OCI-LY7 (cell line): Measurements from ENCODE around the gene FOXF2. TPM values are rescaled to one million over a fixed set of nuclear protein-coding genes. Genes with fewer than 3 reads are reported as not detected.

Source experiments
- BruUV-seq: library from RNA; stranded (reverse); fragments of 400-500 nt; replicated peaks from 2 replicates; lab custom pipeline; 2021; lab: Mats Ljungman, UMichigan
- CTCF ChIA-PET: fragments of 300-600 bp; sonication (Branson Sonifier 250); formaldehyde crosslinking; loops from one replicate; lab custom pipeline; 2022; ENCODE audit warnings: antibody characterized with exemption; ENCODE audit not compliant: unreplicated experiment; lab: Charles Lee
- POLR2A ChIA-PET: fragments of 300-600 bp; sonication (Branson Sonifier 250); formaldehyde crosslinking; loops from one replicate; lab custom pipeline; 2022; ENCODE audit warnings: antibody characterized with exemption; lab: Charles Lee
- DNase-seq: peaks from one replicate; pipeline ENCODE4 v3.0.0-alpha.2; 2015; ENCODE audit warnings: low spot score
- H2AFZ ChIP-seq: fragments of 200-600 bp; sonication (generic), shearing (Covaris generic); 2 replicates; pipeline ENCODE4 v1.6.1; 2014; ENCODE audit warnings: mild to moderate bottlenecking, antibody characterized with exemption, low read length, moderate library complexity
- H3K27ac ChIP-seq: fragments of 200-600 bp; sonication (generic); 2 replicates; pipeline ENCODE4 v1.5.1; 2014; ENCODE audit warnings: mixed run types, low read depth, mild to moderate bottlenecking, moderate library complexity, low read length, inconsistent platforms; ENCODE audit not compliant: poor library complexity, severe bottlenecking
- H3K36me3 ChIP-seq: fragments of 200-600 bp; sonication (generic); 2 replicates; pipeline ENCODE4 v1.6.1; 2014; ENCODE audit warnings: mild to moderate bottlenecking, antibody characterized with exemption, low read length, moderate library complexity, mixed read lengths; ENCODE audit not compliant: insufficient read depth
- H3K4me1 ChIP-seq: fragments of 200-600 bp; sonication (generic); 2 replicates; pipeline ENCODE4 v1.5.1; 2014; ENCODE audit warnings: mild to moderate bottlenecking, low read length; ENCODE audit not compliant: insufficient read depth, poor library complexity, severe bottlenecking
- H3K4me2 ChIP-seq: fragments of 200-600 bp; sonication (generic); 2 replicates; pipeline ENCODE4 v1.6.1; 2014; ENCODE audit warnings: mild to moderate bottlenecking, low read length
- H3K4me3 ChIP-seq: fragments of 200-600 bp; sonication (generic); 2 replicates; pipeline ENCODE4 v1.5.1; 2014; ENCODE audit warnings: mild to moderate bottlenecking, low read depth, low read length; ENCODE audit not compliant: poor library complexity, severe bottlenecking
- H3K79me2 ChIP-seq: fragments of 200-600 bp; sonication (generic); 2 replicates; pipeline ENCODE4 v1.6.1; 2016; ENCODE audit warnings: low read depth, mild to moderate bottlenecking, low read length, moderate library complexity, mixed read lengths; ENCODE audit not compliant: insufficient read depth
- H3K9me2 ChIP-seq: fragments of 200-600 bp; sonication (generic); 2 replicates; pipeline ENCODE4 v1.6.1; 2016; ENCODE audit warnings: mild to moderate bottlenecking, low read length, mixed read lengths; ENCODE audit not compliant: insufficient read depth
- H3K9me3 ChIP-seq: fragments of 200-600 bp; sonication (generic); 2 replicates; pipeline ENCODE4 v1.6.1; 2014; ENCODE audit warnings: mild to moderate bottlenecking, mixed run types, low read length, mixed read lengths
- H4K20me1 ChIP-seq: fragments of 200-600 bp; sonication (generic); 2 replicates; pipeline ENCODE4 v1.6.1; 2014; ENCODE audit warnings: mild to moderate bottlenecking, antibody characterized with exemption, low read length, moderate library complexity, mixed read lengths; ENCODE audit not compliant: insufficient read depth
- EZH2phosphoT487 ChIP-seq: fragments of 200-600 bp; sonication (generic); IDR thresholded peaks from 2 replicates; pipeline ENCODE4 v1.6.1; 2018; ENCODE audit warnings: low read depth, borderline replicate concordance, mild to moderate bottlenecking, mixed run types, antibody characterized with exemption, low read length, moderate library complexity, mixed read lengths
- intact Hi-C: fragments of 100-400 bp; cut with micrococcal nuclease; formaldehyde crosslinking; loops from one replicate; pipeline ENCODE4 v1.10.0; 2022; ENCODE audit not compliant: unreplicated experiment
- total RNA-seq, 2 experiments: library from RNA; depleted of rRNA in 1 of 2; stranded (reverse); fragments of >200 nt in 1 of 2; shearing (Covaris generic) in 1 of 2; gene quantifications; 2 replicates each; pipeline ENCODE4 v1.2.3, GENCODE V29; 2014 to 2022
- TF ChIP-seq, protein P1 (sequence below): fragments of 200-600 bp; sonication (generic); conservative IDR thresholded peaks from 2 replicates; pipeline ENCODE4 v1.5.1; 2014; ENCODE audit warnings: mild to moderate bottlenecking, antibody characterized with exemption, low read length, moderate library complexity, mixed read lengths

Gene FOXF2
- total RNA-seq, 2 experiments from 2014 or later, result not detected

DNA sequence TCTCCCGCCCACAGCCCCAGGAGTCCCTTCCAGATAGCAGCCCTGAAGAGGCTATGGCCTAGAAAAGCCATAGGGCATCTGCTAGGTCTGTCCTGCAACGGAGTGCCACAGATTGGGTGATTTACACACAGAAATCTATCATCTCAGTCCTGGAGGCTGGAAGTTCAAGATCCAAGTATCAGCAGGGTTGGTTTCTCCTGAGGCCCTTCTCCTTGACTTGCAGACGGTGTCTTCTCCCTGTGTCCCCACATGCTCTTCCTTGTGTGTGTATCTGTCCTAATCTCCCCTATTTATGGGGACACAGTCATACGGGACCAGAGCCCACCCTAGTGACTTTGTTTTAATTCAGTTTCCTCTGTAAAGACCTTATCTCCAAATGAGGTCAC is 15.3 kb downstream of the FOXF2 start:
- intact Hi-C loops, result no loop called here
- POLR2A ChIA-PET, result interaction anchor here (1.5 kb wide), 1 partner anchor 8 kb away, joined by 5 read pairs; no protein-coding TSS in a partner anchor
- no TSS peak for BruUV-seq
- CTCF ChIA-PET, result no interaction called here
- no peak overlapping the region for H2AFZ ChIP-seq
- no peak for DNase-seq
- no peaks in the 10 kb centered on the region for H3K4me1 ChIP-seq
- no peaks in the 10 kb centered on the region for H3K36me3 ChIP-seq
- no peaks in the 10 kb centered on the region for H3K9me2 ChIP-seq
- TF ChIP-seq, protein P1, sequence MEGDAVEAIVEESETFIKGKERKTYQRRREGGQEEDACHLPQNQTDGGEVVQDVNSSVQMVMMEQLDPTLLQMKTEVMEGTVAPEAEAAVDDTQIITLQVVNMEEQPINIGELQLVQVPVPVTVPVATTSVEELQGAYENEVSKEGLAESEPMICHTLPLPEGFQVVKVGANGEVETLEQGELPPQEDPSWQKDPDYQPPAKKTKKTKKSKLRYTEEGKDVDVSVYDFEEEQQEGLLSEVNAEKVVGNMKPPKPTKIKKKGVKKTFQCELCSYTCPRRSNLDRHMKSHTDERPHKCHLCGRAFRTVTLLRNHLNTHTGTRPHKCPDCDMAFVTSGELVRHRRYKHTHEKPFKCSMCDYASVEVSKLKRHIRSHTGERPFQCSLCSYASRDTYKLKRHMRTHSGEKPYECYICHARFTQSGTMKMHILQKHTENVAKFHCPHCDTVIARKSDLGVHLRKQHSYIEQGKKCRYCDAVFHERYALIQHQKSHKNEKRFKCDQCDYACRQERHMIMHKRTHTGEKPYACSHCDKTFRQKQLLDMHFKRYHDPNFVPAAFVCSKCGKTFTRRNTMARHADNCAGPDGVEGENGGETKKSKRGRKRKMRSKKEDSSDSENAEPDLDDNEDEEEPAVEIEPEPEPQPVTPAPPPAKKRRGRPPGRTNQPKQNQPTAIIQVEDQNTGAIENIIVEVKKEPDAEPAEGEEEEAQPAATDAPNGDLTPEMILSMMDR, result no peak
- no peak for TF ChIP-seq EZH2phosphoT487
- no peak overlapping the region for H3K4me2 ChIP-seq
- no peak overlapping the region for H3K27ac ChIP-seq
- no peaks in the 10 kb centered on the region for H4K20me1 ChIP-seq
- no peaks in the 10 kb centered on the region for H3K79me2 ChIP-seq
- no peaks in the 10 kb centered on the region for H3K9me3 ChIP-seq
- H3K4me3 ChIP-seq, result no peak overlapping the region

DNA sequence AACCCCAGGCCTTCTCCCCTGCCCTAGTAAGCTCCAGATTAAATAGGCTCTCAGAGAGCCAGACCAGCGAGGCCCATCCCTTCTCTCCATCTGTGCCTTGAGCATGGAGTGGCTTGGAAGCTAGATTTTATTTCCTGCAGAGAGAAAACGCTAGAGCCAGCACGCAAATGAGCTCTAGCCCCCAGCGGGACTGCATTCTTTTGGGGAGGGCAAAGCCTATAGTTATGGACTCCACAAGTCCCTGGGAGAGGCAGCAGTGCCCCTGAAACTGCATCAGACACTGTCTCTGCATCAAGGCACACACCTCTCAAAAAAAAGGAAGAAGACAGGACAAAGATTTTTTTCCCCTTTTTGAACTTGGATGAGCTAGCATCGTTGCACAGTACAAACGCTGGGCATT is 15.8 kb downstream of the FOXF2 start:
- POLR2A ChIA-PET, result interaction anchor here (1.5 kb wide), 1 partner anchor 9 kb away, joined by 5 read pairs; no protein-coding TSS in a partner anchor
- H3K4me1 ChIP-seq, result no peaks in the 10 kb centered on the region
- no peak for DNase-seq
- CTCF ChIA-PET, result no interaction called here
- no peaks in the 10 kb centered on the region for H3K36me3 ChIP-seq
- H3K9me2 ChIP-seq, result no peaks in the 10 kb centered on the region
- no peak overlapping the region for H3K27ac ChIP-seq
- no peaks in the 10 kb centered on the region for H4K20me1 ChIP-seq
- H3K4me2 ChIP-seq, result no peak overlapping the region
- intact Hi-C loops, result no loop called here
- no peak overlapping the region for H3K4me3 ChIP-seq
- H2AFZ ChIP-seq, result no peak overlapping the region
- no peak for TF ChIP-seq EZH2phosphoT487
- TF ChIP-seq, protein P1, result no peak
- no TSS peak for BruUV-seq
- no peaks in the 10 kb centered on the region for H3K9me3 ChIP-seq
- H3K79me2 ChIP-seq, result no peaks in the 10 kb centered on the region

DNA sequence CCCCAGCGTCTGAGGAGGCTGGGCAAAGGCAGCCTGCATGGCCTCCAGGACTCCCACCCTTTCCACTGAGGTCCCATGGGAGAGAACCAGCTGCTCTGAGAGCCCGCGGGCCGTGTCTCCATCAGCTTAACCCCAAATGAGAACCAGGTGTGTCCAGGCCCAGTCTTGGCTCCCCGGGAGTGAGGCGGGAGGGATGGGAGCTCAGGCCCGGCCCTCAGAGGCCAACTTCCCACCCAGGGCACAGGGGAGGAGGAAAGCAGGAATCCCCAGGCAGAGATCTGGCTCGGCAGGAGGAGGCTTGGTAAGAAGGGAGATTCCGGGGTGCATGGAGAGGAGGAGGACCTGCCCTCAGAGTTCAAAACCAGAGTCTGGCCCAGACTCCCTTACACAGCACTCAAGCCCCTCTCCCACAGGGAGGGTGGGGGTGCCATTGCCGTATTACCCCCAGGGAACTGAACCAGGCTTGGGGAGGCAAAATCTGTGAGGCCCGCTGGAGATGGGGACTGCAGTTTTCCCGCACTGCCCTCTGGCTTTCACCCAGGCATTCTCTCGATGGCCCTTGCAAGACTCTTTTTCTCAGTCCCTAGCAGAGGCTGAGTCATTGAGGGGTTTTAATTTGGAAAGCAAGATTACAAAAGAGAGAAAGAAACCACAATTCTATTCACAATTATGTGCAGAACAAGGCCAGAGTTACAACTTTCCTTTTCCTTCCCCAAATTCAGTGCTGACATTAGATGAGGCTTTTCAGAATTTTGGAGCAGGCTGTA is 17.1 kb downstream of the FOXF2 start:
- no TSS peak for BruUV-seq
- no peak overlapping the region for H3K27ac ChIP-seq

More for the DNA sequence above, 17.1 kb downstream of the FOXF2 start:
- ChIA-PET POLR2A (no interaction called here), CTCF (no interaction called here)
- no peaks in the 10 kb centered on the region for H3K4me1 ChIP-seq
- TF ChIP-seq, protein P1, result no peak
- TF ChIP-seq EZH2phosphoT487, result no peak
- no peaks in the 10 kb centered on the region for H3K36me3 ChIP-seq
- no peak overlapping the region for H3K4me2 ChIP-seq
- no peaks in the 10 kb centered on the region for H3K79me2 ChIP-seq
- no peaks in the 10 kb centered on the region for H3K9me3 ChIP-seq
- H4K20me1 ChIP-seq, result no peaks in the 10 kb centered on the region
- intact Hi-C loops, result no loop called here
- H3K9me2 ChIP-seq, result no peaks in the 10 kb centered on the region
- no peak overlapping the region for H3K4me3 ChIP-seq
- no peak overlapping the region for H2AFZ ChIP-seq
- no peak for DNase-seq
